Activated T-cell treated with anti-CD3 and anti-CD28 coated beads, Interleukin-2, amount 50 U/mL, for 1 hour (primary cell): Measurements from ENCODE around the gene EPHA8.

Experiments
- DNase-seq: peaks from one replicate; pipeline ENCODE4 v3.0.0-alpha.2; 2020

The EPHA8 gene

GRCh38 chr1:22569269-22569668 is 6.0 kb downstream of the EPHA8 start:
- DNase-seq, result no peak

DNA sequence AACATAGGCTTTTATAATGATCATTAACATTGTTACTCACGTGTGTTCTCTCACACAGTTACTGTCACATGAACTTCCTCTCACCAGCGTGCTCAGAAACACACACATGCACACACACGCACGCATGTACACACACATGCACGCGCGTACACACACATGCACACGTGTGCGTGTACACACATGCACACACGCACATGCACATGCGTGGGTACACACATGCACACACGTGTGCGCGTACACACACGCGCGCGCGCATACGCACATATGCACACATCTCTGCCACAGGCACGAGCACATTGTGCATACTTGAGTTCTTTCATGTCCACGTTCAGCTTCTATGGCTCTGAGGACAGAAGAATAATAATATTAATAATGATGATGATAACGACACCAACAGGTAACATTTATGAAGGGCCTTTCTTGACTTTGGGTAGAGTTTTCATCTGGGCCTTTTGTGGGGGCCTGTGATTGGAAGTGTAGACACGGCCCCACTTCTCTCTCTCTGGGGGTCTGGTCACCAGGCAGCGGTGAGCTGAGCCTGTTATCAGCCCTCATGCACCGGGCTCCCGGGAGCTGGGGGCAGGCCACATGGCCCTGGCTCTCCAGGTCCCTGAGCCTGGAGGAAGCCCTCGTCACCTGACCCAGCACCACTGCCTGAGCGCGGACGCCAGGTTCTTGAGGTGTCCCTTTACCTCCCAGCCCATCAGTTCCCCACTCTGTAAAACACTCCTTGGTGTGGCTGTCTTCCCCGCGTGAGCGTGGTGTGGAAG is 7.0 kb downstream of the EPHA8 start:
- DNase-seq, result no peak

DNA sequence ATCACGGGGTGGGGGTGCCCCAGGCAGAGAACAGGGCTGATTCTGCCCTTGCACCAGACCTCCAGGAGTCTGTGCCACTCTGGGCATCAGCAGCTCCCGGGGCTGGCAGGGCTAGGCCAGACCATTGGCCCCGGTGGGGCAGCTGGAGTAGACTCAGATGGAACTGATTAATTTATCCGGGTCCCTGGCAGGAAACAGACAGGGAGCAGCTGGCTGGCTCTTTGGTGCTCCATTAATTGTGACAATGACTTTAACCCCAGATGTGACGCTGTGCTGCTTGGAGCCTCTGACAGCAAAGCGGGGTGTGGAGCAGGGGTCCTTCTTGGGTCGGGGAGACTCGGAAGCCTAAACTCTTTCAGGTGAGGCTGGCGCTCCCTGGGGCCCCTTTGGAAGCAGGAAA is 9.5 kb downstream of the EPHA8 start:
- DNase-seq, result no peak

DNA sequence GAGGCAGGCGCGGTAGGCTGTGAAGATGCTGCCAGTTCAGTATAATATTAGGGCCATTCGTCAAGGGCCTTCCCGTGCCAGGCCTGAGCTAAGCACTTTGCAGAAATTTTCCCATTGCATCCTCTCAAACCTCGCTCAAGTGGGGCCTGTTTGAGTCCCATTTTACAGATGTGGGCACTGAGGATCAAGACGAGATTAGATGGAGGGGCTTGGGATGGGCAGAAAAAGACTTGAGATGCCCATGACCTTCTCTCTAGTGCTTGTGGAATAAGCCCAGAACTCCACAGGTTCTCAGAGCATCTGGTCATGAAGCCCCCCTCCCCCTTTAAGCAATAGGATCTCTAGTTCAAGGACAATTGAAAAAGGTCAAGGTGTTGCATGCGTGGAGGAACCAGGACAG is 9.9 kb downstream of the EPHA8 start:
- no peak for DNase-seq

DNA sequence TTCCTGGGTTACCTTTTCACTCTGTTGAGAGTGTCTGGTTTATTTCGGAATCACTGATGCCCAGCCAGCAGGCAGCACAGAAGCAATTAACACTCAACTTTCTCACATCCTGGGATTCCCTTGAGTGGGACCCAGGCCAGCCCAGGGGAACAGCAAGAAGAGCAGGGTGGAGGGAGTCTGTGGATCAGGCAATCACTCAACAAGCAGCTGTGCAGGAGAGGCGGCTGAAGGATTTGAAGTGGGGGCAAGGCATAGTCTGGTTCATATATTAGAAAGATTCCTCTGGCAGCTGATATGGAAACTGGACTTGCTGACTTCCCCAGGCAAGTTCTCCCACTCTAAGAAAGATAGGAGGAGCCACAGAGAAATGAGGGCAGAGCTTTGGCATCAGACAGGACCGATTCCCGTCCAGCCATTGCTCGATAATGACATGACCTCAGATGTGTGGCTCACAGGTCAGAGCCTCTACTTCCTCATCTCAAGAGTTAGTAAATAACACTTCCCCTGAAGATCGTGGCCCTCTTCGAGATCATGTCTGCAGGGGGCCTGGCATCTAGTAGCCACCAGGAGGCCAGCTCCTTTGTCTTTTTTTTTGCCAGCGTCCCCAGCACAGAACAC is 12.4 kb downstream of the EPHA8 start:
- DNase-seq, result no peak

- no peak for DNase-seq
These were observed 12.9 kb downstream of the EPHA8 start for GRCh38 chr1:22576150-22576544.

DNA sequence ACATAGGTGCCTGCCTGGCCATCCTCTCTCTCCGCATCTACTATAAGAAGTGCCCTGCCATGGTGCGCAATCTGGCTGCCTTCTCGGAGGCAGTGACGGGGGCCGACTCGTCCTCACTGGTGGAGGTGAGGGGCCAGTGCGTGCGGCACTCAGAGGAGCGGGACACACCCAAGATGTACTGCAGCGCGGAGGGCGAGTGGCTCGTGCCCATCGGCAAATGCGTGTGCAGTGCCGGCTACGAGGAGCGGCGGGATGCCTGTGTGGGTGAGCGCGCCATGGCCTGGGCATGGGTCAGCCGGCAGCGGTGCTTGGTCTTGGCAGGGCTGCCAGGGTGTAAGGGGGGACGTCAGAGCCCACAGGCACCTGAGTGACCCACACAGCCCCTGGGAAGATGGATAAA is 13.3 kb downstream of the EPHA8 start:
- DNase-seq, result no peak

- DNase-seq, result no peak
These were observed 15.6 kb downstream of the EPHA8 start for GRCh38 chr1:22578732-22579361.

DNA sequence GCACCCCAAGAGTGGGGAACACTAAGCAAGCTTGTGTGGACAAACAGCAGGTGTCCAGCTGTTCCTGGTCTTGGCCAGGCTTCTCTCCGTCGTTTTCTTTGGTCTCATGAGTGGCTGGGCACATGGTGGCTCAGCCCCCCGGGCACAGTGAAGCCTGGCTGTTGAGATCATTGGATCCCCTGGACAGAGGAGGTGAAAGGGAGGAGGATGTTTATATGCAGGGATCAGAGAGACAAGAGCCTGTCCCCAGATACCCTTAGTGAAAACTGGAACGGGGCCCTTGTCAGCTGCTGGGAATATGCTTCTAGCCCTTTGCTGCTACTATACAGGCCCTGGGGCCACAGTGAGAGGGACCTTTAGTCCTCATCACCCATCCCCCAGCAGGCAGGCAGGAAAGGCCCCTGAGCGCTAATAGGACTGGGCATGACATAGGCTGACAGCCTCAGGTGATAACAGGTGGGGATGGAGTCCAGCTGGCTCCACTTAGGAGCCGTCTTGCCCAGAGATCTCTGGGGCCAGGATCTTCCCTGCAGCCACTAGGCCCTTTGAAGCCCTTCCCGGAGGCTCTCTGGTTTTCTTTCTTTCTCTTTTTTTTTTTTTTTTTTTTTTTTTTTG is 16.4 kb downstream of the EPHA8 start:
- no peak for DNase-seq

GRCh38 chr1:22582661-22583635 is 19.7 kb downstream of the EPHA8 start:
- no peak for DNase-seq

GRCh38 chr1:22584001-22584562 is 20.8 kb downstream of the EPHA8 start:
- no peak for DNase-seq

- DNase-seq, result no peak
These were observed 21.7 kb downstream of the EPHA8 start for GRCh38 chr1:22584970-22585369.

GRCh38 chr1:22585471-22585870 is 22.2 kb downstream of the EPHA8 start:
- DNase-seq, result no peak

GRCh38 chr1:22586356-22587130 is 23.3 kb downstream of the EPHA8 start:
- no peak for DNase-seq

DNA sequence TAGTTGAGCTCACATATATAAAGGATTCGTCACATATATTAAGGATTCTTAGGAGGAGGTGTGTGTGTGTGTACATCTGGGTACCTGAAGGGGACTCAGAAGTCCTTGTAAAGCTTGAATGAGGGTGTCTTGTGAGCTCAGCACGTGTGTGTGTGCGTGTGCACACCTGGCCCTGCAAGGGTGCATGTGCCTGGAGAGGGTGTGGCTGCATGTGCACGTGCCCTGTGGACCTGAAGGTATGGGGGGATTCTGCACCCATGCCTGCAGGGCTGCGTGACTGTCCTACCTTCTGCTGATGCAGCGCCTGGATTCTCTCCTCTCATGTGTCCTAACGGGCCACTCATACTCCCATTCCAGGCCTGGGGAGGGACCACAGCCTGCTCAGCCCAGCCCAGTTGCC is 24.0 kb downstream of the EPHA8 start:
- no peak for DNase-seq

GRCh38 chr1:22588899-22589422 is 25.7 kb downstream of the EPHA8 start:
- DNase-seq, result no peak

- DNase-seq, result no peak
These were observed 28.3 kb downstream of the EPHA8 start for GRCh38 chr1:22591576-22591975.

DNA sequence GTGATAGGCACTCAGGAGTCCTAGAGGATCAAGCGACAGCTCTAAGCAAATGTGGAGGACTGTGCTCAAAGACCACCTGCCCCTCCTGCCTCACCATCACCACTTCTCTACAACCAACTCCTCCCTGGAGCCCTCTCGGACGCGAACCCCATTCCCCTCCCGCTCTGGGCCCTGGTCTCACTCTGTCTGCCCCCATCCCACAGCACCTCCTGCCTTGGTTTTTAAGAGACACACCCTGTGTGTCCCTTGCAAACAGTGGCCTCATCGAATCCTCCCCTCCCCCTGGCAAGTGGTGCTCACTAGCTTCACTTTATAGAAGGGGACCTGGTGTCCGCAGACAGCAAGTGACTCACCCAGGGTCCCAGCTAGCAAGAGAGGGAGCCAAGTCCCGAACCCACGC is 28.8 kb downstream of the EPHA8 start:
- no peak for DNase-seq

DNA sequence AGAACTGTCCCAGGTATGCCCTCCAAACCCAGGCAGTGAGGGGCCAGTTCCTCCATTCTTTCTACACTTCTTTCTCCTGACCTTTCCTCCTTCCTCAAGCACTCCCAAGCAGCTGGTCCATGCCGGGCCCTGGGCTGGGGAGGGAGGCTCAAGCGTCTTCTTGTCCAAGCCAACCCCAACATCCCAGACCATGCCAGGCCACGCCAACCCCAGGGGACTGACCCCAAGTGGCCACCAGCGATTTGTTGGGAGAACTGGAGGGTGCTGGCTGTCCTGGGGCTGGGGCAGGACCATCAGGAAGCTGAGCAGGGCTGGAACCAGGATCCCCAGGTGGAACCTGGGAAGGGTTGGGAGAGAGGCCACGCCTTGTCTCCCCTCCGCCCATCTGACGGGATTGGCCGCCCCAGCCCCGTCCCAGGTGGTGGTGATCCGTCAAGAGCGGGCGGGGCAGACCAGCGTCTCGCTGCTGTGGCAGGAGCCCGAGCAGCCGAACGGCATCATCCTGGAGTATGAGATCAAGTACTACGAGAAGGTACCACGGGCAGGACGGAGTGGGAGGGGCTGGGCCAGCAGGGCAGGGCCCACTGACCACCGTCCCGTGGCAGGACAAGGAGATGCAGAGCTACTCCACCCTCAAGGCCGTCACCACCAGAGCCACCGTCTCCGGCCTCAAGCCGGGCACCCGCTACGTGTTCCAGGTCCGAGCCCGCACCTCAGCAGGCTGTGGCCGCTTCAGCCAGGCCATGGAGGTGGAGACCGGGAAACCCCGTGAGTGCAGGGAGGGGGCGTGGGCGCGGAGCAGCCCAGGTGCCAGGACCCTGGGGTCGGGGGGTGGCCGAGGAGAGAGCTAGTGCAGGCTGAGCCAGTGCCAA is 29.9 kb downstream of the EPHA8 start:
- DNase-seq, result no peak

- DNase-seq, result no peak
These were observed 31.1 kb downstream of the EPHA8 start for GRCh38 chr1:22594396-22594795.
